Measurements from ENCODE around the gene CMBL.

Gene CMBL

DNA sequence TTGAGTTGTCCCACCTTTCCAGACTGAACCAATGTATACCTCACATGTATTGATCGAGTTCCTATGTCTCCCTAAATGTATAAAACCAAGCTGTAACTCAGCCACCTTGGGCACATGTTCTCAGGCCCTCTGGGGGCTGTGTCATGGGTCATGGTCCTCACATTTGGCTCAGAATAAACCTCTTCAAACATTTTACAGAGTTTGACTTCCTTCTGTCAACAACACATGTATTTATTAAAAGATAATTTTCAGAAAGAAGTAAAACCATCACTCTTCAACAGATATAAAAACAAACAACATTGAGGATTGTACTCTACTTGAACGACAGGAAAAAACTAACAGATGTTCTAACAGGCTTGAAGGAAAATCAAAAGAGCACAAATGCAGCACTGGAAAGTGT is 4.5 kb downstream of the CMBL start:
- Histone ChIP-seq H3K9me3 (ENCODE audit: insufficient read depth, low read depth, low read length) (no peaks in the 10 kb centered on the region), H3K36me3 (ENCODE audit: insufficient read depth, low read length) (no peaks in the 10 kb centered on the region), H4K20me1 (ENCODE audit: insufficient read depth, low read length, poor library complexity, severe bottlenecking) (no peaks in the 10 kb centered on the region), H3K27me3 (ENCODE audit: insufficient read depth, low read length, poor library complexity, severe bottlenecking) (no peaks in the 10 kb centered on the region), H2AFZ (ENCODE audit: low read length) (no peak overlapping the region), H3K4me1 (ENCODE audit: insufficient read depth, low read length, poor library complexity, severe bottlenecking) (no peaks in the 10 kb centered on the region), H3K9ac (ENCODE audit: low read depth, low read length, poor library complexity, severe bottlenecking) (no peak overlapping the region), H3K9me2 (replicated peaks; ENCODE audit: low read depth, low read length) (no peaks in the 10 kb centered on the region), H3K4me2 (ENCODE audit: low read depth, low read length, poor library complexity, severe bottlenecking) (no peak overlapping the region), H3K4me3 (ENCODE audit: low read length, poor library complexity, severe bottlenecking) (no peak overlapping the region), H3K79me2 (ENCODE audit: insufficient read depth, low read length) (no peaks in the 10 kb centered on the region), H3F3A (ENCODE audit: low read depth) (no peaks in the 10 kb centered on the region)
- TF ChIP-seq, protein P1, sequence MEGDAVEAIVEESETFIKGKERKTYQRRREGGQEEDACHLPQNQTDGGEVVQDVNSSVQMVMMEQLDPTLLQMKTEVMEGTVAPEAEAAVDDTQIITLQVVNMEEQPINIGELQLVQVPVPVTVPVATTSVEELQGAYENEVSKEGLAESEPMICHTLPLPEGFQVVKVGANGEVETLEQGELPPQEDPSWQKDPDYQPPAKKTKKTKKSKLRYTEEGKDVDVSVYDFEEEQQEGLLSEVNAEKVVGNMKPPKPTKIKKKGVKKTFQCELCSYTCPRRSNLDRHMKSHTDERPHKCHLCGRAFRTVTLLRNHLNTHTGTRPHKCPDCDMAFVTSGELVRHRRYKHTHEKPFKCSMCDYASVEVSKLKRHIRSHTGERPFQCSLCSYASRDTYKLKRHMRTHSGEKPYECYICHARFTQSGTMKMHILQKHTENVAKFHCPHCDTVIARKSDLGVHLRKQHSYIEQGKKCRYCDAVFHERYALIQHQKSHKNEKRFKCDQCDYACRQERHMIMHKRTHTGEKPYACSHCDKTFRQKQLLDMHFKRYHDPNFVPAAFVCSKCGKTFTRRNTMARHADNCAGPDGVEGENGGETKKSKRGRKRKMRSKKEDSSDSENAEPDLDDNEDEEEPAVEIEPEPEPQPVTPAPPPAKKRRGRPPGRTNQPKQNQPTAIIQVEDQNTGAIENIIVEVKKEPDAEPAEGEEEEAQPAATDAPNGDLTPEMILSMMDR (conservative IDR thresholded peaks at IDR 0.05; ENCODE audit: low read length): no peak
- TF ChIP-seq EZH2phosphoT487 (IDR thresholded peaks at IDR 0.05; ENCODE audit: borderline replicate concordance): no peak

DNA sequence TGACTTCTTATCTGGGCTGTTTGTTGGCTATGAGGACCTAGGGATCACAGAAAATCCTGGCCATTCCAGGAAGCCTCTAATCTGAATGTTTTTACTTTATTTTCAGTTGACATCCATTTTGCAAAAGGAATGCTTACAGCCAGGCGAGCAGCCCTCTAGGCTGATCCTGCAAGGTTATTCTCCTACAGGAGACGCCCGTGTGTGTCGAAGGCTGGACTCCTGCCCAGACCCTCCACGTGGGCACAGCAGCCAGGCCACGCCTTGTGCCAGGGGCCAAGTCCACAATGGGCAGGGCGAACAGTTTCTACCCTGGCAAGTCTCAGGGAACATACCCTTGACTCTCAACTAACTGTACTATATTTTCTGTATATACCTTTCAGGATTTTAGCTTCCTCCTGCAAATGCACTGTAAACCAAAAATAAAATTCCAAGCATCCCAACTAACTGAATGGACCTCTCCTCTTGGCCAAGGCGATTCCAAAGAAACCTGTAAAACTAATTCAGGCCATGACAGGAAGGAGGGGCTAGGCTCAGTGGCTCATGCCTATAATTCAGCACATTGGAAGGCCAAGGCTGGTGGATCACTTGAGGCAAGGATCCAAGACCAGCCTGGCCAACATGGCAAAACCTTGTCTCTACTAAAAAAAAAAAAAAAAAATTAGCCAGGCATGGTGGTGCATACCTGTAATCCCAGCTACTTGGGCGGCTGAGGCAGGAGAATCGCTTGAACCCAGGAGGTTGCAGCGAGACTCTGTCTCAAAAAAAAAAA is 5.7 kb downstream of the CMBL start:
- Histone ChIP-seq H3K79me2 (ENCODE audit: insufficient read depth, low read length) (no peaks in the 10 kb centered on the region), H3K4me3 (ENCODE audit: low read length, poor library complexity, severe bottlenecking) (no peak overlapping the region), H3K27me3 (ENCODE audit: insufficient read depth, low read length, poor library complexity, severe bottlenecking) (no peaks in the 10 kb centered on the region)

DNA sequence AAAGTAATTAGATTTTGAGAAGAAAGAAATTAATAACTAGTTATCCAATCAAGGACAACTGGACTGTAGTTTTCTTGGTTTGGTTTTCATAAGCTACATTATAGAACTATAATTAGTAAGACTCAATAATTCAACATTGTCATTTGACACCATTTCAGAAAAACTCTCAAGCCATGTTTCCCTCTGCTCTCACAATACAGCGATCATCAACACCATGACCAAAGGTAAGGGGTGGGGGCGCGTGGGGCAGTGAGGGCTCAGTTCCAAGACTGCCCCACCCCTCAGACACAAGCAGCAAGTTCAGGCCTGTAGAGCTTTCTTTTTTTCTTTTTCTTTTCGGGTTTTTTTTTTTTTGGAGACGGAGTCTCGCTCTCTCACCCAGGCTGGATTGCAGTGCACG is 6.4 kb downstream of the CMBL start:
- H3K79me2 ChIP-seq (ENCODE audit: insufficient read depth, low read length): no peaks in the 10 kb centered on the region
- H3K4me2 ChIP-seq (ENCODE audit: low read depth, low read length, poor library complexity, severe bottlenecking): no peak overlapping the region
- H3F3A ChIP-seq (ENCODE audit: low read depth): no peaks in the 10 kb centered on the region
- no peaks in the 10 kb centered on the region for H3K4me1 ChIP-seq (ENCODE audit: insufficient read depth, low read length, poor library complexity, severe bottlenecking)
- H3K4me3 ChIP-seq (ENCODE audit: low read length, poor library complexity, severe bottlenecking): no peak overlapping the region
- H3K36me3 ChIP-seq (ENCODE audit: insufficient read depth, low read length): no peaks in the 10 kb centered on the region
- H3K27me3 ChIP-seq (ENCODE audit: insufficient read depth, low read length, poor library complexity, severe bottlenecking): no peaks in the 10 kb centered on the region
- no peak overlapping the region for H2AFZ ChIP-seq (ENCODE audit: low read length)
- H3K9ac ChIP-seq (ENCODE audit: low read depth, low read length, poor library complexity, severe bottlenecking): no peak overlapping the region
- no peaks in the 10 kb centered on the region for H3K9me3 ChIP-seq (ENCODE audit: insufficient read depth, low read depth, low read length)
- H3K9me2 ChIP-seq (replicated peaks; ENCODE audit: low read depth, low read length): no peaks in the 10 kb centered on the region
- H4K20me1 ChIP-seq (ENCODE audit: insufficient read depth, low read length, poor library complexity, severe bottlenecking): no peaks in the 10 kb centered on the region
- TF ChIP-seq, protein P1 (conservative IDR thresholded peaks at IDR 0.05; ENCODE audit: low read length): no peak
- TF ChIP-seq EZH2phosphoT487 (IDR thresholded peaks at IDR 0.05; ENCODE audit: borderline replicate concordance): no peak

More for the DNA sequence above, 5.7 kb downstream of the CMBL start:
- H4K20me1 ChIP-seq (ENCODE audit: insufficient read depth, low read length, poor library complexity, severe bottlenecking): no peaks in the 10 kb centered on the region
- no peaks in the 10 kb centered on the region for H3K4me1 ChIP-seq (ENCODE audit: insufficient read depth, low read length, poor library complexity, severe bottlenecking)
- H3K9me3 ChIP-seq (ENCODE audit: insufficient read depth, low read depth, low read length): no peaks in the 10 kb centered on the region
- TF ChIP-seq, protein P1 (conservative IDR thresholded peaks at IDR 0.05; ENCODE audit: low read length): no peak
- no peak for TF ChIP-seq EZH2phosphoT487 (IDR thresholded peaks at IDR 0.05; ENCODE audit: borderline replicate concordance)
- H3K9me2 ChIP-seq (replicated peaks; ENCODE audit: low read depth, low read length): no peaks in the 10 kb centered on the region
- H2AFZ ChIP-seq (ENCODE audit: low read length): no peak overlapping the region
- no peaks in the 10 kb centered on the region for H3F3A ChIP-seq (ENCODE audit: low read depth)
- H3K4me2 ChIP-seq (ENCODE audit: low read depth, low read length, poor library complexity, severe bottlenecking): no peak overlapping the region
- H3K36me3 ChIP-seq (ENCODE audit: insufficient read depth, low read length): no peaks in the 10 kb centered on the region
- no peak overlapping the region for H3K9ac ChIP-seq (ENCODE audit: low read depth, low read length, poor library complexity, severe bottlenecking)
